ENCODE data around the gene SLCO2B1. TPM values are rescaled to one million over a fixed set of nuclear protein-coding genes. Genes with fewer than 3 reads are reported as not detected.

SLCO2B1 gene
- polyA plus RNA-seq, 3 donors, result 6.6 to 8.3 (median 6.7) TPM

GRCh38 chr11:75190652-75191329 lies 39.9 kb downstream of the SLCO2B1 start:
- no peak for DNase-seq (ENCODE audit: low read depth in 3 of 3, low spot score in 2 of 3)

GRCh38 chr11:75191330-75191717 lies 40.4 kb downstream of the SLCO2B1 start:
- DNase-seq (ENCODE audit: low read depth in 3 of 3, low spot score in 2 of 3), result no peak

DNA sequence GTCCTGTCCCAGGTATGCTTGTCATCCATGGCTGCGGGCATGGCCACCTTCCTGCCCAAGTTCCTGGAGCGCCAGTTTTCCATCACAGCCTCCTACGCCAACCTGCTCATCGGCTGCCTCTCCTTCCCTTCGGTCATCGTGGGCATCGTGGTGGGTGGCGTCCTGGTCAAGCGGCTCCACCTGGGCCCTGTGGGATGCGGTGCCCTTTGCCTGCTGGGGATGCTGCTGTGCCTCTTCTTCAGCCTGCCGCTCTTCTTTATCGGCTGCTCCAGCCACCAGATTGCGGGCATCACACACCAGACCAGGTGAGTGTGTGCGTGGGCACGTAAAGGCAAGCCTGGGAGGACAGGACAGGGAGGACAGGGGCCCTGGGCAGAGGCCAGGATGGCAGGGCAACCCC lies 42.4 kb downstream of the SLCO2B1 start:
- no peak for DNase-seq (ENCODE audit: low read depth in 3 of 3, low spot score in 2 of 3)

DNA sequence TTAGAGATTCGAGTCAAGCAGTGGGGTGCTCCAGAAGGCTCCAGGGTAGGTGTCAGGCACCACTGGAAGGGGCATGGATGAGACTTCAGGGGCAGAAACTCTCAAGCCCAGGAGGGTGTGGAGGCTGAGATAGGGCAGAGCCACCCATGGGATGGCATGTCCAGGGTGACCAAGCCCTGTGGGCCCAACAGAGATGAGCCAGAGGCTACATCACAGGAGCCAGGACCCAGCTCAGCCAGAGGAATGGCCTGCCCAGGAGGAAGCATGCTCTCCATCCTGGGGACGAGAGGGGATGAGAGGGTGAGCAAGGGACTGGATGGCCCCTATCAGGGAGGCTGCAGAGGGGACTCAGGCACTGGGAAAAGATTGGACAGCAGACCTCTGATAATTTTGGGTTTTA lies 42.8 kb downstream of the SLCO2B1 start:
- DNase-seq (ENCODE audit: low read depth in 3 of 3, low spot score in 2 of 3), result no peak

DNA sequence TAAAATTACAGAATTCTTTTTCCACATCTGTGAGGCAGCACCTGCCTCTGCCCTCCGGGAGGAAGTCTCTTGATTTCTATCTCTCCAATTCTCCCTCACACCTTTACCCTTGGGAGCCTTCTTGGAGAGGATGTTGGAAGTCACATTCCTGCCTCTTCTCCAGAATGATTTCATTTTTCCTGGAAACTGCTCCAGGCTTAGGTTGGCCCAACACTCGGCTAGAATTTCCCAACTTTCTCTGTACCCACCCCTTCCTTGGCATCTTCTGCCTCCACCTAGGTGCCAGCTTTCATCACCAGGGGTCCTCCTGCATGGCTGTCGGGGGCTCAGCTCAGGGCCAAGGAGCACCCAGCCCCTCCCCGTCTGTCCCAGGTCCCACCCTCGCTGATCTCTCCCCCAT lies 43.2 kb downstream of the SLCO2B1 start:
- DNase-seq (ENCODE audit: low read depth in 3 of 3, low spot score in 2 of 3), result no peak

- no peak for DNase-seq (ENCODE audit: low read depth in 3 of 3, low spot score in 2 of 3)
Measured at GRCh38 chr11:75195167-75195962, 44.5 kb downstream of the SLCO2B1 start.

DNA sequence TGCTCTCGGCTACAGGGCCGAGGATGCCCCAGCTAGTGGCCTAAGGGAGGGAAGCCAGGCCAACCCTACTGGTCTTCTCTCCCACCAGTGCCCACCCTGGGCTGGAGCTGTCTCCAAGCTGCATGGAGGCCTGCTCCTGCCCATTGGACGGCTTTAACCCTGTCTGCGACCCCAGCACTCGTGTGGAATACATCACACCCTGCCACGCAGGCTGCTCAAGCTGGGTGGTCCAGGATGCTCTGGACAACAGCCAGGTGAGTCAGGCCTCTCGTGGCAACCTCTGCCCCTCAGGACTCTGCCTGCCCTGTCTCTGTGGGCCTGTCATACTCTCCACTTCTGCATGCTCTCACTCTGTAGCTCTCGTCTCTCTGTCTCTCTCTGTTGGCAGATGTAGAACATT lies 45.5 kb downstream of the SLCO2B1 start:
- DNase-seq (ENCODE audit: low read depth in 3 of 3, low spot score in 2 of 3), result no peak

DNA sequence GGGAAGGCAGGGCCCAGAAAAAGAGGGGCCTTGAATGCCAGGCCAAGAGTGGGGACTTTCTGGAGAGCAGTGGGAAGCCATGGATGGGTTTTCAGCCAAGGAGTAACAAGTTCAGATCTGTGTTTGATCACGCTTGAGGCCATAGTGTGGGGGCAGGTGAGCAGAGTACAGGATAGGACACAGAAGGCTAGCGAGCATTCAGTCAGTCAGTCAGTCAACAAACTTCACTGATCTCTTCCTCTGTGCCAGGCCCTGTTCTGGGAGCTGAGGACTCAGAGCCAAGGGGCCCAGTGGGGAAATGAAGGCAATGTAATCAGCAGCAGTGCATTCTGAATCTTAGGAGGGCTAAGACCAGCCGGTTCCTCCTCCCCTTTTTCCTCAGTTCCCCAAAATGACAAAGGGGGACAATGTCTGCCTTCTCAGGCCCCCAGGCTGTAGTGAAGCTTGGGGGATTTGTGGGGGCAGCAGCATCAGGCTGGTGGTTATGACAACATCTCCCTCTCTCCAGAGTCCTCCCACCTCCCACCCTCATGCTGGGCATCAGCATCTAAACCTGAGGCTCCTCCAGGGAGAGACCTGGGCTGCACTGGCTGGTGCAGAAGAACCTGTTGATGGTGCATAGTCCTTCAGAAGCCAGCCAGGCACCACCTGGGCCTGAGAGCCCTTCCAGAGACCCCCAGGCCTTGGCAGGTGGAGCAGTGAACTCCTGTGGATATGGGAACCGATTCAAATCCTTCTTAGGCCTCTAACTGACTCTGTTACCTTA lies 46.8 kb downstream of the SLCO2B1 start:
- DNase-seq (ENCODE audit: low read depth in 3 of 3, low spot score in 2 of 3), result no peak

DNA sequence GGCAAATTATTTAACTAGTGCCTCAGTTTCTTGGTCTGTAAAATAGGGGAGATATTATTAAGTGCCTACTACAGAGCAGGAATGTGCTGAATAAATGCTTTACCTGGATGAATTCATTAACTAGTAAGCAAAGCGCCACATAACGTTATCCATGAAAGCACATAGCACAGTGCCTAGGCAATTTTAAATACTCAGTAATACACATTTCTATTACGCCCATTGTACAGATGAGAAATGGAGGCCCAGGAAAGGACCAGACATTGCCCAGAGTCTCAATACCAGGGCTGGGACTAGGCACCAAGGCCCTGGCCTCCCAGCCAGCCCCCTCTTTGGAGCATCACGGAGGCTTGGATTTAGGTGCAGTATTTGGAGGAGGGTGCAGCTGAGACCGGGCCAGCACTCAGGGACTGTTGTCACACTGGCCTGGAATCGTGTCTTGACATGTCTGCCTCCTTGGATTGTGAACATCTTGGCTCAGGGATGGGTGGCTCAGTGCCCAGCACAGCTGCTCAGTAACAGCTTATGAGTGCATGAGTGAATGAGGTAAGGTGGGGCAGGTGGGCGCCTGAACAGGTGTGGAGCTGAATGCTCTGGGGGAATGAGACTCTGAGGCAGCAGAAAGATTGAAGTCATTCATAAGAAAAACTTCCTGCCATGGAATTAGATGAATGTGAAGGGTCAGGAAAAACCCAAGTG lies 47.5 kb downstream of the SLCO2B1 start:
- no peak for DNase-seq (ENCODE audit: low read depth in 3 of 3, low spot score in 2 of 3)

DNA sequence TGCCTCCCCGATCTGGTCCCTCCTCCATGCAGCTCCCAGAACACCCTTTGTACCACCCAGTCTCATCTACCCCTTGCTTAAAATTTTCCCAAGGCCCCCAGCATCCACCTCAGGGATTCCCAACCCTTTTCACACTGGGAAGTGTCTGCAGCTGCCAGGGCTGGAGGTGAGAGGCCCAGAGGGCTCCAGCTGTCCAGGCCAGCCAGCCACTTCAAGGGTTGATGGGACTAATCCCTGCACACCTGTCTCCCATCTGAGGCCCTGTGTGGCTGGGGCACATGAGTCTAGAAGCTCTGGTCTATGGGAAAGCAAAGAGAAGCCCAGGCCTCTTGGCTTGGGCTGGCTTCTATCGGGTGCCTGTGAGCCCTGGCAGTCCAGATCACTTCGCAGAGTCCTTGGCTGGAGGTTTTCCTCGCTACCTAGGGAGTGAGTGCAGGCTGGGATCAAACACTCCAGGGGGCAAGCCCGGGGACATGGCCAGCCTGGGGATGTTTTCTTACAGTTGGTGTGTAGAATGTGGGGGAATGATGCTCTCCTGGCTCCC lies 48.6 kb downstream of the SLCO2B1 start:
- DNase-seq (ENCODE audit: low read depth in 3 of 3, low spot score in 2 of 3), result no peak

DNA sequence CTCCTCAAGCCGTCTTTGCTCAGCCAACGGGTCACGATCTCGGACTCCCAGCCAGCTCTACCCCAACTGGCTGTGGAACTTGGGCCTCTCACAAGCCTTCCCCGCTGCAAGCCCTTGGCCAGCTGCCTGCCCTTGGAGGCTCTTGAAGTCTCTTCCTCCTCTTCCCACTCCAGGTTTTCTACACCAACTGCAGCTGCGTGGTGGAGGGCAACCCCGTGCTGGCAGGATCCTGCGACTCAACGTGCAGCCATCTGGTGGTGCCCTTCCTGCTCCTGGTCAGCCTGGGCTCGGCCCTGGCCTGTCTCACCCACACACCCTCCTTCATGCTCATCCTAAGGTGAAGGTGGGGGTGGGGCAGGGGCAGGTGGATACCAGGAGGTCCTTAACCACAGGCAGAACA lies 49.1 kb downstream of the SLCO2B1 start:
- DNase-seq (ENCODE audit: low read depth in 3 of 3, low spot score in 2 of 3), result no peak

DNA sequence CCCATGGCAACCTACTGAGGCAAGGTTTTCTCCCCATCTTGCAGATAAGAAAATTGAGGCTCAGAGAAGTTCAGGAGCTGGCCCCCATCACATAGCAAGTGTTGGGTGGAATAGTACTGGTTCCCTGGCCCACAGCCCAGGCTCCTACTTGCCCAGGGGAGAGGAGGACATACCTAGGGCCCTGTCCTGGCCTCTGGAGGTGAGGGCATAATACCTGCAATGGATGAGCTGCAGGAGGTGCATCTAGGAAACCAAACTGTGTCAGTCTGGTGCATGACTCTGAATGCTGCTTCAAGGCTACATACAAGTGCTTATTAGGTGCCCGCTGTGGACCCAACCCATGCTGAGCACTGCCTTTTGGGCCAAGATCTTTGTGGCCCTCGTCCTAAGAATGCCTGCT lies 49.6 kb downstream of the SLCO2B1 start:
- DNase-seq (ENCODE audit: low read depth in 3 of 3, low spot score in 2 of 3), result no peak

- no peak for DNase-seq (ENCODE audit: low read depth in 3 of 3, low spot score in 2 of 3)
Measured at GRCh38 chr11:75201771-75202170, 50.9 kb downstream of the SLCO2B1 start.

DNA sequence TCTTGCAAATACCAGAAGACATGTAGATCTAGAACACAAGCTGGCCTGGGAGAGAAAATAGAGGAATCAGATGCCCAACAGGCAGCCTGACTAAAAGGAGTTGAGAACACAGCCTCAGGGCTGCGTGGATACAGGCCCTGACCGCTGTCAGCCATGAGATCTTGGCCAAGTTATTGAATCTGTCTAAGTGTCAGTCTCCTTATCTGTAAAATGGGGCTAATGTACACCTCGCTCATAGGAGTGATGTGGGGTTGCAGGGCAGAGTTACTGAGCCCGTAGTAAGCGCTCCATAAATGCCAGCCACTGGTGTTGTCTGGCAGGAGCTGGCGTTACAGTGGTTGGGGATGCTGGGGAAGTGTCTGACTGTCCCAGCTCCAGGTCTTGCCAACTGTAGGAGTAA lies 51.3 kb downstream of the SLCO2B1 start:
- no peak for DNase-seq (ENCODE audit: low read depth in 3 of 3, low spot score in 2 of 3)

DNA sequence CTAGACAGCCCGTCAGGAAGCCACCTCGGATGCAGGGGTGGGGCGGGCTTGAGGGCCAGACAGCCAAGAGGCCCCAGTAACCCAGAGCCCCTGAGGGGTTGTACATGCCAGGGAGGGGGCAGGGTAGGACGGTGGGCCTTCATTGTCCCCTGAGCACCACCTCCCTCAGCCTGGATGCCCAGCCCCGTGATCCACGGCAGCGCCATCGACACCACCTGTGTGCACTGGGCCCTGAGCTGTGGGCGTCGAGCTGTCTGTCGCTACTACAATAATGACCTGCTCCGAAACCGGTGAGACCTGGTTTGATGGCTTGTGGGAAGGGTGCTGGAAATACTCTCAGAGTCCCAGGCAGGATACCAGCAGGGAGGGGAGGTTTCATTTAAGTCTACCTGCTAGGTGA lies 52.2 kb downstream of the SLCO2B1 start:
- DNase-seq (ENCODE audit: low read depth in 3 of 3, low spot score in 2 of 3), result no peak

DNA sequence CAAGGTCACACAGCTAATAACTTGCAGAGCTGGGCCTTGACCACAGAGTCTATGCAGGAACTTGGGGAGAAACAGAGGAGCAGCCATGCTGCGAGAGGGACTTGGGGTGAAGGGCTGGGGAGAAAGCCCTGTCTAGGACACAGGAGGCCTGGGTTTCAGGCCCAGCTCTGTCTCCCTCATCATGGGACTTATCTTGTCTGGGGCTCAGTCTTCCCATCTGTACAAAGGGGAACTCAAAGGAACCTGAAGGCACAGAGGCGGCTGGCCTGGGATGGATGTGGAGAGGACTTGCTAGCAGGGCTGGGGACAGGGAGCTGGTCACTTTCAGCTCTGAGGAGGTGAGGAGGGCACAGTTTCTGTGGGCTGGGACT lies 52.7 kb downstream of the SLCO2B1 start:
- no peak for DNase-seq (ENCODE audit: low read depth in 3 of 3, low spot score in 2 of 3)

- DNase-seq (ENCODE audit: low read depth in 3 of 3, low spot score in 2 of 3), result no peak
Measured at GRCh38 chr11:75204012-75204674, 53.2 kb downstream of the SLCO2B1 start.

DNA sequence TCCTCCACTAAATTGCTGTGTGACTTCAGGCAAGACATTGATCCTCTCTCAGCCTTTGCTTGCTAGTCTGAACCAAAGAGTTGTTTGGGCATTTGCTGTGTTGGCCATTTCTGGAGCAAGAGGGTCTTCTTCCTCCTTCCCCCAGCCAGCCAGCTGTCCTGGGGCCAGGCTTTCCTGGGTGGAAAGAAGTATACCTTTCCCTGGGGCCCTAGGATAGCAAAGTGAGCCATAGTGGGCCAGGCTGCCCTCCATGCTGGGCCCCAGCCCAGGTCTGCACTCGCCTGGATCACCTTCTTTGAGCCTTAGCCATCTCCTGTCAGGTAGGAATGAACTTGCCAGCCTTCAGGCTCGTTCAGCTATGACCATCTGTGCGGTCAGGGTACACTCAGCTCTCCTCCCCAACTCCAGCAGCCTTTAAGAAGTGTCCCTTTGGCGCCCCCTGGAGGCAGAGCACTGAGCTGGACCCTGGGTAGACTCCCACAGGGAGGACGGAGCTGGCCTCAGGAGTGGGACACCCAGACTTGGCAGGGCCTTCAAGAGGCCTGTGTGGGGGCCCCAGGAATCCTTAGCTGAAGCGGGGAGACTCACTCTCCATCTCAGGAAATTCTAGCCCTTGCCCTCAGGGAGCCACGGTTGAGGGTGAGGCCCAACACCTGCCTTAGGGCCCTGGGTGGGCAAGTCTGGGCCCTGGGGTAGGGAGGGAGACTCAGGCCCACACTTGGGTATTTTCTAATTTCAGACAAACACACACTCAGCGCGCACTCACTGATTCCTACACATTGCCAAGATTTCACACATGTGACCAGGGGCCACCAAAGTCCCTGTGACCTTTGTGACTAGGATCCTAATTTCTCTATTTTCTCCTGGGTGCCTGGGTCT lies 54.0 kb downstream of the SLCO2B1 start:
- DNase-seq (ENCODE audit: low read depth in 3 of 3, low spot score in 2 of 3), result peak; percentile 41 to 65 (median 58)

GRCh38 chr11:75205564-75206020 lies 54.7 kb downstream of the SLCO2B1 start:
- no peak for DNase-seq (ENCODE audit: low read depth in 3 of 3, low spot score in 2 of 3)
